ENCODE data around the gene PRKCD.

PRKCD gene

GRCh38 chr3:53193466-53194209 is 32.6 kb downstream of the PRKCD start:
- no peak for DNase-seq

DNA sequence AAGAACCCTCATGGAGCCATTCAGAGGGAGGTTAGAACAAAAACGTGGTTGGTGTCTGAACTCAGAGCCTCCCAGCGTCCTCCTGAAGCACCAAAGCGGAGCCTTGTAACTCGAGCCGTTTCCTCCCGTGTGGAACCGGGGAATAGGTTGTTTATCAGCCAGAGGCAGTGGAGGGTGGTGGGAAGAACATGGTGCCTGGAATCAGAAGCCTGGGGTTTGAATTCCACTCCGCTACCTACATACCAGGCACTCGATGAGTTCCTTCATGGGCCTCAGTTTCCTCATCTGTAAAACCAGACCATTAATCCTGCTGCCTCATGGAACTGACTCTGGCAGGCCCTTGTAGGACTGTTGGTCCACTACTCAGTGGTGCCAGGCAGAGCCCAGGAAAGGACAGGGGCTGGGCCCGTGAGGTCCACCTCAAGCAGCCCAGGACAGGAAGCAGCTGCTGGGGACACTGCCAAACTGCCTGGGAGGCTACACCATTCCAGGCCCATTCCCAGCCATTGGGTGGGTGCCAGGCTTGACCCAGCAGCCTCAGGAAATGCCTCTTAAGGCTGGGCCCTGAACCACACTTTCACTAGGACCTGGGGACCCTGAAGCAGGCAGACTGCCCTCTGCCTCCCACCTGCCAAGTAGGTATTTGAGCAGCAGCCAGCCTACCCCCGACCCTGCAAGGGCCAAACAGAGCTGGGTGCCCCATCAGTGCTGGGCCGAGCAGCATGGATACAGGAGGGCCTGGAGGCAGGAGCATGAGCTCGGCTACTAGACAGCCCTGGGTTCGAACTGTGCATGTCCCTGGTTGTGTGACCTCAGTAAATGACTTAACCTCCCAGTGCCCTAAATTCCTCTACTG is 33.4 kb downstream of the PRKCD start:
- no peak for DNase-seq

- no peak for DNase-seq
Observed at GRCh38 chr3:53195066-53195450, 34.0 kb downstream of the PRKCD start.

DNA sequence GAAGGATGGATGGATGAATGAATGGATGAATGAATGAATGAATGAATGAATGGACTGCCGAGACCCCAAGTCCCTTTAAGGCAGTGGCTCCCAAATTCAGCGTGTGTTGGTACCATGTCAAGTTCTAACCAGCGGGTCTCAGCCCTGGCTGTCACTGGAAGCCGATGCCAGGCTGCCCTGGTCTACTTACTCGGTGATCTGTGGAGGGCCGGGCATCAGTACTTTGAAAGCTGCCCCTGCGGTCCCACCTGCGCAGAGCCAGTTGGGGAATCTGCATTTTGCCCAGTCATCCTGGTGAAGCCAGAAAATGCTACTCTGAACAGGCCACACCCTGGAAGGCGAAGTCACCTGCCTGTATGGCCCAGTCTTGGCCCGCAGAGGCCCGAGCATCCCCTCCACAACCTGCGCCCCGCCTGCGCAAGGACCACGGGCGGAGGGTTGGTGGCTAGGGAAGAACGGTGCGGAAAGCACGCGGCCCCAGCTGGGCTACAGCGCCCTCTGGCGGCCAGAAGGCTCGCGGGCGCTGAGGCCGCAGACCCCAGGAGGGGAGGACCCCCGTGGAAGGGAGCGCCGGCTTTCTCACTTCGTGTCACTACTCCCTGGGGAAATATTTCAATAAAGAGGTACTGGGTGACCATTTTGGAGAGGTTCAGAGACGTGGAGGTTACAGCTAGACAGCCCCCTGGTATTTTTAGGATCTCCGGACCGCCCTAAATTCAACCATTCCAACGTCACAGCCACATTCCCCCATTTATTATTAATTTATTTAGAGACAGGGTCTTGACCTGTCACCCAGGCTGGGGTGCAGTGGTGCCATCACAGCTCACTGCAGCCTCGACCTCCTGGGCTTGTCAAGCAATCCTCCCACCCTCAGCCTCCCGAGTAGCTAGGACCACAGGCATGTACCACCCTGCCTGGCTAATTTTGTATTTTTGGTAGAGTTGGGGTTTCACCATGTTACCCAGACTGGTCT is 34.9 kb downstream of the PRKCD start:
- peak; percentile 76 for DNase-seq

- DNase-seq, result peak; percentile 65
Observed at GRCh38 chr3:53196575-53197407, 35.8 kb downstream of the PRKCD start.

GRCh38 chr3:53198256-53198977 is 37.4 kb downstream of the PRKCD start:
- DNase-seq, result no peak

- DNase-seq, result no peak
Observed at GRCh38 chr3:53198996-53199395, 38.0 kb downstream of the PRKCD start.

DNA sequence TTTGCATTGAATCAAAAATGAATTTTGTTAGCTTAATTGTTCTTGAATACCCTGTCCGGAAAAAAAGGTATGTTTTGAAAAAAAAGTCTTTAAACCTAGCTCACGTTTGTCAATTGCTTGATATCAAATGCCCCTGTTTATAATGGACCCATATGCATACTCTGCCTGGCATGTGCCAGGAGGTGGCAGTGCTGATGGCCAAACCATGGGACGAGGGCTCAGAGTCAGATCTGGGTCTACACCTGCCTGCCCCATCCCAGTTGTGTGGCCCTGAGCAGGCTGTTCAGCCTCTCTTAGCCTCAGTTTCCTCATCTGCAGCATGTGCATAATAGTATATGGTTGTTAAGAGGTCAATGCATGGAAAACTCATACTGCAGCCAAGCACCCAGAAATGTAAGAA is 38.8 kb downstream of the PRKCD start:
- no peak for DNase-seq

DNA sequence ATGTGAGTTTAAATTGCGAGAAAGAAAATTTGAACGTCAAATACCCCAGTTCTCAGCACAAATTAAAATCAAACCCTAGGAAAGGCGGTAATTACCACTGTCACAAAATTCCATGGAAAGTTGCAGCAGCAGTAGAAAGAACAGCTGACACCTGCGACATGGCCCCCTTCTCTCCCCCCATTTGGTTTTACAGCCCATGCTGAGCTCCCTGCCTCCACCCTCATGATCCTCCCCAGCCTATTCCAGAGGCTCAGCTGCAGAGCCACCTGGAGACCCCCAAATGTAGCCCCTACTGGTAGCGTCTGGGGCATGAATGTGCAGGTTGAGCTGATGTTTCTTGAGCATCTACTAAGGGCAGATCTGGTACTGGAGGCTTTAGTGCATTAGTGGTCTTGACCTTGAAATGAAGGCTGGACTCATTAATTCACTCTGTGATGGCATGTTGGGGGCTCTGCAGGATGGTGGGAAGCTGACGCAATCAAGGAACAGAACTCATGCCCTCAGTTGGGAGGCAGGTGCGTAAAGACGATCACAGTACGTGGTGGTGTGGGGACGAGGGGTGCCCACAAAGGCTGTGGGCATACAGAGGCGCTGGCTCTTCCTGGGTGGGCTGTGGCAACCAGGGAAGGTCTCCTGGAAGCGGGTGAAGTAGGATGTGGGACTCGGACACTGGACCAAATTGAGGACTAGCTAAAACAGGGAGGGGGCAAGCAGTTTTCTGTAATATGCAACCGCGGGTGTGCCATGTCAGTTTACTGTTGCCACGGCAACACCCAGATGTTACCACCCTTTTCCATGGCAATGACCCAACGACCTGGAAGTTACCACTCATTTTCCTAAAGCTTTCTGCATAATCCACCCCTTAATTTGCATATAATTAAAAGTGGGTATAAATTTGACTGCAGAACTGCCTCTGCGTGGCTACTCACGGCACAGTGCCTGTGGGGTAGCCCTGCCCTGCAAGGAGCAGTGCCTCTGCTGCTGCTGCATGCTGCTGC is 39.8 kb downstream of the PRKCD start:
- DNase-seq, result no peak

DNA sequence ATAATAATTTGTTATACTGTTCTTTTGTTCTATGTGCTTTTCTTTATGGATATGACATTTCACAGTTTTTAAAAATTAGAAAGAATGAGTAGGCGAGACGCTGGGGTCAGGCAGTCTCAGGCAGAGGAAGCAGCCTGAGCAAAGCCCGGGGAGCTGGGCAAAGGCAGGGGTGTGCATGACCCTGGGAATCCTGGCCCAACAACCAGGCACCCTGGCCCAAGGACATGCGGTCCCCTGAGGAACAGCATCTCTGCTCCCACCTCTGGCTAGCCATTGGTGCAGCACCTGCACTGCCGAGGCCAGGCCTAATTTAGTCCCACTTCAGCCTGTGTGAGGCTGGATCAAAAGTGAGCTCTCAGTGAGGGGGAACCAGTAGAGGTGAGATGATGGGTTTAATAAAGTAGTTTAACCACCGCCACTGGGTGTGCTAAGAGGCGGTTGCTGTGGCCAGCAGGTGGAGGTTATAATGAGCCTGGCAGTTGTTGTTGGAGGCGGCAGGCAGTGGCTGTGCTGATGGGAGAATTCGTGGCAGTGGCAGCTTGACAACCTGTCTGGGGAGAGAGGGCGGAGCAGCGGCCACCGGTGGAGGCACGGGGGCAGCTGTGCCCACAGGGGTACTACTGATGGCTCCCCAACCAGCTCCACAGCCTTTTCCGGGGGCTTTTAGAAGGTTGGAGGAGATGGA is 41.5 kb downstream of the PRKCD start:
- DNase-seq, result no peak

DNA sequence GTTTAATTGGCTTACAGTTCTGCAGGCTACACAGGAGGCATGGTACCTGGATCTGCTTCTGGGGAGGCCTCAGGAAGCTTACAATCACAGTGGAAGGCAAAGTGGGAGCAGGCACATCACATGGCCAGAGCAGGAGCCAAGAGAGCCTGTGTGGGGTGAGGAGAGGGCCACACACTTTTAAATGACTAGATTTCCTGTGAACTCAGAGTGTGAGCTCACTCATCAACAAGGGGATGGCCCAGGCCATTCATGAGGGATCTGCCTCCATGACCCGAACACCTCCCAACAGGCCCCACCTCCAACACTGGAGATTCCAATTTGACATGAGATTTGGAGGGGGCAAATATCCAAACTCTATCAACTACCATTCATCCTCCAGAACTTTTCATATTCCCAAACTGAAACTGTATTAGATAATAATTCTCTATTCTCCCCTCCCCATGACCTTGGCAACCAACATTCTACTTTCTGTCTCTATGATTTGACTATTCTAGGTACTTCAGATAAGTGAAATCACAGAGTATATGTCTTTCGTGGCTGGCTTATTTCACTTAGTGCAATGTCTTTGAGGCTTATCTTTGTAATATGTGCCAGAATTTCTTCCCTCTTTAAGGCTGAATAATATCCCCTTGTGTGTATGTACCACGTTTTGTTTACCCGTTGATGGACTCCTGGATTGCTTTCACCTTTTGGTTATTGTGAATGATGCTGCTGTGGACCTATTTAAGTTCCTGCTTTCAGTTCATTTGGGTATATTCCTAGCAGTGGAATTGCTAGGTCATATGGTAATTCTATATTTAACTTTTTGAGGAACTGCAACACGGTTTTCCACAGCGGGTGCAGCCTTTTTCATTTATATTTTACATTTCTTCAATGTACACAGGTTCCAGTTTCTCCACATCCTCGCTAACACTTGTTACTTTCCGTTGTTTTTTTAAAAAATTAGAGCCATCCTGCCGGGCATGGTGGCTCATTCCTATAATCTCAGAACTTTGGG is 51.0 kb downstream of the PRKCD start:
- no peak for DNase-seq

GRCh38 chr3:53213276-53213675 is 52.3 kb downstream of the PRKCD start:
- DNase-seq, result no peak

- DNase-seq, result no peak
Observed at GRCh38 chr3:53215816-53216215, 54.8 kb downstream of the PRKCD start.

DNA sequence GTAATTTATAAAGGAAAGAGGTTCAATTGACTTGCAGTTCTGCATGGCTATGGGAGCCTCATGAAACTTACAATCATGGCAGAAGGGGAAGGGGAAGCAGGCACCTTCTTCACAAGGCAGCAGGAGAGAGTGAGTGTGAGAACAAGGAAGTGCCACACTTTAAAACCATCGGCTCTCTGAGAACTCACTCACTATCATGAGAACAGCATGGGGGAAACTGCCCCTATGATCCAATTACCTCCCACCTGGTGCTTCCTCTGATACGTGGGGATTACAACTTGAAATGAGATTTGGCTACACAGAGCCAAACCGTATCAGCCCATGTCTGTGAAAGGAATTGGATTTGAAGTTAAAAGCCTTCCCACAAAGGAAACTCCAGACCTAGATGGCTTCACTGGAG is 55.7 kb downstream of the PRKCD start:
- DNase-seq, result no peak

DNA sequence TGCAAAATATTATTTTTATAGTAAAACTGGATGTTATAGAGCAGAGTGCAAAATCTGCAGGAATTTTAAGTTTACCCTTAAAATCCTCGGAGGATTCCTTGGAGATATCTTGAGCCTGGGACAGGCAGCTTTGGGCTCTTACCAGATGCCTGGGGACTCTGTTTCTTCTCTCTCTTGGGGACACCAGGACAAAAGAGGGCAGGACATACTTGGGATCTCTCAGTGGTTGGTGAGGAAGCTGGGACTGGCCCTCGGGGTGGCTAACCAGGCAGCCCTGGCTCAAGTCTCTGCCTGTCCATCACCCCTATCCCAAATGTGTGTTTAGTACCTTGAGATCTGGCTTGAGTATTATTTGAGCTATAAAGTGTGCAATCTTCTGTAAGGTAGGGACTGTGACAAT is 56.2 kb downstream of the PRKCD start:
- no peak for DNase-seq

DNA sequence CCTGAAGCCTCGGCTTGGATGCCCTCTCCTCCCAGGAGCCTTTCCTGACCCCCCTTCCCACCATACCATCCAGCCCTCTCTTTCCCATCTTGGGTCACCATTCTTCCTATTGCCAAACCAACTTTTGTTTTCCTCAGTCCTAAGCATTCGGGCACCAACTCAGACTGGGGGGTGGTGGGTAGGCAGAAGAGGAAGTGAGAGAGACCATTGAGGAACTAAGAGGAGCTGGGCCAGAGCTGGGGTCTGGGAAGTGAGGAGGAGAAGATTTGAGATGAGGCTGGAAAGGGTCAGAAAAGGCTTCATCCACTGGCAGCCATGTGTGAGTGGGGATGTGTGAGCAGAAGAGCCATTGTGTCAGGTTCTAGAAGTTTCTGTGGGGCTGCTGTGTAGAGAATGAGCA is 57.1 kb downstream of the PRKCD start:
- DNase-seq, result no peak

DNA sequence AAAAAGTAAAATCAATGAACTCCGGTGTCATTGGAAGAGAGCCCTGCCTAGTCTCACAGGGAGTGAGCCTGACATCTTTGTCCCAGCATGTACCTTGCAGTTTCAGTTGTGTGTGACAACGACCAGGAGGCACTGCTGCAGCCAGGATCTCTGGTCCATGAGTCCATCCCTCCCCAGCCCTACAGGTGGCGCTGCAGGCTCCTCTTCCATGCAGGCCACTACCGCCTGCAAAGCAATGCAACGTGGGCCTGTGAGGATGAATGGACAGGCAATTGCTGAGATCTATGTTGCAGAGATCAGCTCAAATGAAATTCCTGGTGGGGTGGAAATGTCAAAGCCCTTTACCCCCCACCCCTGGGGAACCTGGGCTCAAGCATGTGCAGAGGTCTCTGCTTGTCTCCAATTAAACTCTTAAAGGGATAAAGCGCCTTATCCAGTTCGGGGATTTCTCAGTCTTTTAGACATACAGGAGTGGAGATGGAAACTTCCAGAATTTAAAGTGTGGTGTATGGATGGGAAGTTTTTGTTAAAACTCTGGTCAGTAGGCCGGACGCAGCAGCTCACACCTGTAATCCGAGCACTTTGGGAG is 59.0 kb downstream of the PRKCD start:
- DNase-seq, result peak; percentile 93

DNA sequence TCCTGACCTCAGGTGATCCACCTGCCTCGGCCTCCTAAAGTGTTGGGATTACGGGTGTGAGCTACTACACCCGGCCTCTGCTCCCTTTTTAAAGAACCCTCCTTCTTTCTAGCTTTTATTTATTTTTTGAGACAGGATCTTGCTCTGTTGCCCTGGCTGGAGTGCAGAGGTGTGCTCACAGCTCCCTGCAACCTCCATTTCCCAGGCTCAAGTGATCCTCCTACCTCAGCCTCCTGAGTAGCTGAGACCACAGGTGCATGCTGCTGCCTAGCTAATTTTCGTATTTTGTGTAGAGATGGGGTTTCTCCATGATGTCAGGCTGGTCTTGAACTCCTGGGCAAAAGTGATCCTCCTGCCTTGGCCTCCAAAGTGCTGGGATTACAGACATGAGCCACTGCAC is 60.3 kb downstream of the PRKCD start:
- no peak for DNase-seq
